GM19025 (cell line): Measurements from ENCODE around the gene TOPAZ1.
A peak's percentile ranks its signal among the peaks of the same experiment; 100 is the strongest.
"Not testable (repeated sequence)": the region's sequence is repeated elsewhere in the genome, so short reads cannot be mapped to it uniquely, and the experiment has no call there.

Source experiments
- ATAC-seq: cut with Tn5 transposase; IDR thresholded peaks from one replicate; pipeline ENCODE4 v1.9.1; 2021; ENCODE audit warnings: mild to moderate bottlenecking, low read depth, moderate library complexity; ENCODE audit not compliant: unreplicated experiment

The TOPAZ1 gene

GRCh38 chr3:44326019-44326418 is 84.3 kb downstream of the TOPAZ1 start:
- no peak for ATAC-seq

GRCh38 chr3:44326515-44326914 is 84.8 kb downstream of the TOPAZ1 start:
- no peak for ATAC-seq

GRCh38 chr3:44329946-44330345 is 88.3 kb downstream of the TOPAZ1 start:
- ATAC-seq, result no peak

GRCh38 chr3:44330444-44330843 is 88.8 kb downstream of the TOPAZ1 start:
- no peak for ATAC-seq

GRCh38 chr3:44334326-44334725 is 92.6 kb downstream of the TOPAZ1 start:
- no peak for ATAC-seq

- no peak for ATAC-seq
Observed at GRCh38 chr3:44337248-44337785, 95.6 kb downstream of the TOPAZ1 start.

- ATAC-seq, result peak; percentile 94
Observed at GRCh38 chr3:44338010-44338827, 96.5 kb downstream of the TOPAZ1 start, which contains the start of gene TCAIM. Gene TCAIM (plus strand): TSS chr3:44338766. CDS start chr3:44354783, 16,017 bp downstream.

- ATAC-seq, result no peak
Observed at GRCh38 chr3:44338828-44339127, 97.1 kb downstream of the TOPAZ1 start.

- no peak for ATAC-seq
Observed at GRCh38 chr3:44339181-44340057, 97.7 kb downstream of the TOPAZ1 start.

- ATAC-seq, result no peak
Observed at GRCh38 chr3:44340058-44340395, 98.3 kb downstream of the TOPAZ1 start.

GRCh38 chr3:44342176-44342790 is 100.6 kb downstream of the TOPAZ1 start:
- ATAC-seq, result no peak

GRCh38 chr3:44343421-44343820 is 101.7 kb downstream of the TOPAZ1 start:
- ATAC-seq, result no peak

GRCh38 chr3:44346590-44346989 is 104.9 kb downstream of the TOPAZ1 start:
- not testable (repeated sequence) for ATAC-seq

GRCh38 chr3:44348993-44349392 is 107.3 kb downstream of the TOPAZ1 start:
- no peak for ATAC-seq

GRCh38 chr3:44353355-44353924 is 111.8 kb downstream of the TOPAZ1 start:
- no peak for ATAC-seq

GRCh38 chr3:44355362-44356033 is 113.8 kb downstream of the TOPAZ1 start:
- no peak for ATAC-seq

GRCh38 chr3:44359146-44359751 is 117.6 kb downstream of the TOPAZ1 start:
- ATAC-seq, result no peak

- peak; percentile 91 for ATAC-seq
Observed at GRCh38 chr3:44363591-44363990, 121.9 kb downstream of the TOPAZ1 start.

- ATAC-seq, result no peak
Observed at GRCh38 chr3:44365952-44366351, 124.3 kb downstream of the TOPAZ1 start.

GRCh38 chr3:44375450-44375849 is 133.8 kb downstream of the TOPAZ1 start:
- no peak for ATAC-seq
